Neural progenitor cell (in vitro differentiated cells): ENCODE data around the gene GUCA2A.

Experiments used
- EZH2 ChIP-seq: fragments of 200-600 bp; sonication (generic); IDR thresholded peaks from 2 replicates; pipeline ENCODE4 v1.6.1; 2017; ENCODE audit warnings: antibody characterized with exemption, mild to moderate bottlenecking, moderate library complexity
- TF ChIP-seq, protein P1 (sequence below): fragments of 200-600 bp; sonication (generic); IDR thresholded peaks from 2 replicates; pipeline ENCODE4 v1.5.1; 2017; ENCODE audit warnings: antibody characterized with exemption, mild to moderate bottlenecking

DNA sequence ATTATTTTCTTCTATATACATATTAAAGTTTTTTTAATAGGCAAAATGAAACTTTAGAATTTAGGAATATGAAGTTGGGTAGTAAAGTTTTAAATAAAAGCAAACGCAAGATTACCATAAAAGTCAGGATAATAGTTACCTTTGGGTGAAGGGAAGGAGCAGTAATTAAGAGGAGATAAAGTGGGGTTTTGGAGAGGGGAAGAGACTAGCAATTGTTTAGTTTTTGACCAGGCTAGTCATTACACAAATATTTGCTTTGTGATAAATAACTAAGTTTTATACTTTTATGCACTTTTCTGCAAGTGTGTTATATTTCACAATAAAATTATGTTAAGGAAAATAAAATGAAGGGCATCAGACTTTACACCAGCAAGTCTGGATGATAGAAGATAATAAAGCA lies 39.0 kb downstream of the GUCA2A start:
- no peak for TF ChIP-seq EZH2
- TF ChIP-seq, protein P1, sequence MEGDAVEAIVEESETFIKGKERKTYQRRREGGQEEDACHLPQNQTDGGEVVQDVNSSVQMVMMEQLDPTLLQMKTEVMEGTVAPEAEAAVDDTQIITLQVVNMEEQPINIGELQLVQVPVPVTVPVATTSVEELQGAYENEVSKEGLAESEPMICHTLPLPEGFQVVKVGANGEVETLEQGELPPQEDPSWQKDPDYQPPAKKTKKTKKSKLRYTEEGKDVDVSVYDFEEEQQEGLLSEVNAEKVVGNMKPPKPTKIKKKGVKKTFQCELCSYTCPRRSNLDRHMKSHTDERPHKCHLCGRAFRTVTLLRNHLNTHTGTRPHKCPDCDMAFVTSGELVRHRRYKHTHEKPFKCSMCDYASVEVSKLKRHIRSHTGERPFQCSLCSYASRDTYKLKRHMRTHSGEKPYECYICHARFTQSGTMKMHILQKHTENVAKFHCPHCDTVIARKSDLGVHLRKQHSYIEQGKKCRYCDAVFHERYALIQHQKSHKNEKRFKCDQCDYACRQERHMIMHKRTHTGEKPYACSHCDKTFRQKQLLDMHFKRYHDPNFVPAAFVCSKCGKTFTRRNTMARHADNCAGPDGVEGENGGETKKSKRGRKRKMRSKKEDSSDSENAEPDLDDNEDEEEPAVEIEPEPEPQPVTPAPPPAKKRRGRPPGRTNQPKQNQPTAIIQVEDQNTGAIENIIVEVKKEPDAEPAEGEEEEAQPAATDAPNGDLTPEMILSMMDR: no peak
